GM21515 (cell line): Measurements from ENCODE around the gene NHS.
"Not testable (repeated sequence)": the region's sequence is repeated elsewhere in the genome, so short reads cannot be mapped to it uniquely, and the experiment has no call there.

Experiments
- ATAC-seq: cut with Tn5 transposase; IDR thresholded peaks from one replicate; pipeline ENCODE4 v1.9.1; 2021; ENCODE audit not compliant: unreplicated experiment

NHS gene

DNA sequence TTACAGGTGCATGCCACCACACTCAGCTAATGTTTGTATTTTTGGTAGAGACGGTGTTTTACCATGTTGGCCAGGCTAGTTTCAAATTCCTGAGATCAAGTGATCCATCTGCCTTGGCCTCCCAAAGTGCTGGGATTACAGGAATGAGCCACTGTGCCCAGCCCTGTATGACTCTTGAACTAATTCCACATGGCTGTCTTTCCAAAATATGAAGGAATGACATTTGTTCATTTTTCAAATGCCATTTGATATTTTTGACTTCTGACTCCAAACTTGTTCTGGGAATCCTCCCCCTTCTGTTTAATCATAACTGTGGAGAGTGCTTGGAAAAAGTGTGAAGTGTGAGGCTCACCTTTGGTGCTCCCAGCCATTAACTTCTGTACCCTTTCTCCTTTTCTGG lies 119.2 kb downstream of the NHS start:
- no peak for ATAC-seq

DNA sequence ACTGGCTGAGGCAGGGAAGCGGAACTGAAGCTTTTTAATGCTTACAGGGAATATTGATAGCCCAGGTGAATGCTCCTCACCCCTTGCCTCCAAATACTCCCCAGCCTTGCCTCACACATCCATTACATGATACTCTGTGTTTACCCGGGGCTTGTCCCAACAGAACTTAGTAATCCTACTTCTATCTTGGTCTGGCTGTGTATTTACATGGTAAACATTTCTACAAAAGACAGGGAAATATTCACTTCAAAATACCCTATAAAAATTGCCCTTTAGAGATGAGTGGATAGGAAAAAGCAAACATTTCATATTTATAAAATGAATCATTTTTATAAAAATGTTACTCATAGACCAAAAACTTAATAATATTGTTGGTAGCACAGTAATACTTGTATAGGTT lies 120.1 kb downstream of the NHS start:
- no peak for ATAC-seq

DNA sequence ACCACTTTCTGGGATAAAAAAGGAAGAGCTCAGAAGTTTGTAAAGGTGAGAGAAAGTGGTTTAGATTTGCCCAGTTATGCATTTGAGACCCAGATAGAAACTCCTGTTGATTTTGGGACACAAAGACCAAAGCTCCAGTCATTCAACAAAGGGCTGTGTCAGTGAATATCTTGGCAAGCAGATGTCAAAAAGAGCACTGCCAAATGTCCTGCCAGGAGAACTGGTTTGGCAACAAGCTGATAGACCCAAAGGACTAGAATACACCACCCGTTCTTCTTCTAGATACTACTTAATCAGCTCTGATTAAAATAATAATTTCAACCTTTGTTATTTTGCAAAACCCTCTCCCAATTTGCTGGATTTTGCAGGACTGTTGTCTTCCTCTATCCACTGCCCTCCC lies 121.4 kb downstream of the NHS start:
- ATAC-seq: no peak

DNA sequence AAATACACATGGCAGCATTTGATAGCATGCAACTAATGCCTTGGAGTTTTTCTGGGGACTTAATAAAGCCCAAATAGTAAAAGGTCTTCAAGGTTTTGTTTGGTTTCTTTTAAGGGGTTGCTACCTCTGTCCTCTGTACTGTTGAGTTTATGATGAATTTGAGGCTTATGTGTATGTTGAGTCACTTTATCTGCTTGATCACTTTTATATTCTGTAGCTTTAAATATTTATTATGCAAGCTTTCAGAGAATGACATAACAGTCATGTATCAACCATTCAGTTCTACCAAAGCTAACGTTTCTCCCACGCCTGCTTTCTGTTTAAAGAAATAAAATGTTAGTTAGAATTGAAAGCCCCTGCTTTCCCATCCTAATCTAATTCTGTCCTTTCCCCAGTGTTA lies 122.2 kb downstream of the NHS start:
- no peak for ATAC-seq

DNA sequence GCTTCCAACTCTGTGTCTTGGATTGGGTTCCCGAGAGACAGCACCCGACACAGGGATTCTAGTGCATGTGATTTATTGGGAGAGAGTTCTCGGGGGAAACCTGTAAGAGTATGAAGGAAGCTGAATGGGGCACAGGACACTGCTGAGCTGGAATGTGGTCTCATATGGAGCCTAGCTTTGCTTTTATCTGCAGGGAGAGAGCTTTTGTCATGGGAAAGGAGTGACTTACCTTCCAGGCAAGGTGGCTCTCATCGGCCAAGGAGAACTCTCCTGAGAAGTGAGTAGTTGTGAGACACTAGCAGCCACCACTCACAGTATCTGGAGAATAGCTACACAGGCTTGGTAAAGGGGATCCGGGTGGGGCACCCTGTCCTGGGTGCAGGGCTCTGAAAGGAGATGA lies 124.5 kb downstream of the NHS start:
- no peak for ATAC-seq

DNA sequence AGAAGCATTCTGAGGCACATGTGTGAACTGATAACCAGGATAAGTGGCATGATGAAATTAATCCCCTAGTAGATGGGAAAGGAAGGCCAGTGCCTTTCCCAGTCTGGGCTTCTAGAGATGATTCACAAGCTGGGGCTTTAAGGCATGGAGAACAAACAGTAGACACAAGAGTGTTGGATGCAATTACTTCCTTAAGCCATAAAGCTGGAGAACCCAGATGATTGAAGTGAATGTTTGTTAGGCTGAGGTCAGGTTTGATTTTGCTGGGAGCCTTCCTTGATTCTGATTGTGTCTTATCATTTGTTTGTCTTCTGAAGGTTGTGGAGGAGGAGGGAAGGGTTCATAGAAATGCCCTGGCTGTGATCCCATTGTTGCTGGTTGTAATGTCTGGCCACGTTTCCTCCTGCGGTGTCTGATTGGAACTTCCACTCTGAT lies 125.2 kb downstream of the NHS start:
- no peak for ATAC-seq

DNA sequence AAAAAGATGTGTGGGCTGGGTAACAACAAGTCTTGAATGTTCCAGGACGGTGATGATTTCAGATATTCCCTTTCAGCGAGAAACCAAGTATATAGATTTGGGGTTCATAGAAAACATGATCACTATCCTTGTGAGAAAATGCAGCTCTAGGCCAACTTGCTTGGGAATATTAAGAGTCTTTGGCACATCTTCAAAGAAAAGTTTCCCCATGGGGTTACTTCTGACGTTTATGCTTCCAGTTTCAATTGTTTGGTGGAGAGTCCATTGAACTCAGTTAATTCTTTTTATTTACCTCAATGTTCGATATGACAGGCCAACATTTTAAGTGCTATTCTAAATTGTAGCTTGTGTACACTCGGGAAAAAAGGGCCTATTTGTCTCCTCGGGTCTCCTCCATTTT lies 126.7 kb downstream of the NHS start:
- no peak for ATAC-seq

DNA sequence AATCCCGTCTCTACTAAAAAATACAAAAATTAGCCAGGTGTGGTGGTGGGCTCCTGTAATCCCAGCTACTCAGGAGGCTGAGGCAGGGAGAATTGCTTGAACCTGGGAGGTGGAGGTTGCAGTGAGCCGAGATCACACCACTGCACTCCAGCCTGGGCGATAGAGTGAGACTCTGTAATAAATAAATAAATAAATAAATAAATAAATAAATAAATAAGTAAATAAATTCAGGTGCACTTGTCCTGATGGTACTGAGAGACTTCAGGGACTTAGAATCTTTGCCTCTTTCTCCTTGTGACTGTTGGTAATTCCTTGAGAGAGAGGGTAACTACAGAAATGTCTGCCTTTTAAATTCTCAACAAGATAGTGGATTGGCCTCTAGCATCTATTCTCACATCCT lies 131.4 kb downstream of the NHS start:
- ATAC-seq: not testable (repeated sequence)

DNA sequence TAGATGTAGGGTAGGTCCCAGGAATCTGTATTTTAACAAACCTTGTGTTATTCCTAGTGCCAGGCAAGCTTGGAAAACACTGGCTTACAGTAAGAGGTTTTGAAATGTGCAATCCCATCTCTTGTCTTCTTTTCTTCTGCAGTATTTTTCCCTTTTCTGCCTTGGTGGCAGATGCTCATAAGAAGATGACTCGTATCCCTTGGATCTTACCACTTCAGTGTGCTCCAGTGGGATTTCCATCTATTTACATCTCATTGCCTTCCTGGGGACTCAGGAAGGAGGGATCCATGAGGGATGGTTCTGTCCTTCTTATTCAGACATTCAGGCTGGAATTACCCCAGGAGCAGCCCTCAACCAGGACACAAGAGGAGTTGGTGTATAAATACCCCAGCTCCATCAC lies 136.6 kb downstream of the NHS start:
- ATAC-seq: no peak

DNA sequence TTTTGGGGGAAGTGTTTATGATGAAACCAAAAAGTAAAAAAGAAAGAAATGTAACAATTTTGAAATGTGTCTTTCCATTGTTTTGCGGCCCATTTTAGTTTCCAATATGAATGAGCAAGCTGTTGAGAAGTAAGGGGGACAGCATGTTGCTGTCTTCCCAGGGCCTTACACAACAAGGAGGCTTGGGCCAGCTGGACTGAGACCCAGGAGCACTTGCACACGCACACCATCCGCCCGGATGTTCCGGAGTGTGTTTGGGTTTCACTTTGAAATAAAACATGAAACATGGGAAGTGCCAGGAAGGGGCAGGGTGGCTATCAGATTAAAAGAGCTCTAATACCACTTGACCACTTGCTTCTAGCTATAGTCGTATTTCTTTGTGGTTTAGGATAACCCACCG lies 144.4 kb downstream of the NHS start:
- no peak for ATAC-seq

DNA sequence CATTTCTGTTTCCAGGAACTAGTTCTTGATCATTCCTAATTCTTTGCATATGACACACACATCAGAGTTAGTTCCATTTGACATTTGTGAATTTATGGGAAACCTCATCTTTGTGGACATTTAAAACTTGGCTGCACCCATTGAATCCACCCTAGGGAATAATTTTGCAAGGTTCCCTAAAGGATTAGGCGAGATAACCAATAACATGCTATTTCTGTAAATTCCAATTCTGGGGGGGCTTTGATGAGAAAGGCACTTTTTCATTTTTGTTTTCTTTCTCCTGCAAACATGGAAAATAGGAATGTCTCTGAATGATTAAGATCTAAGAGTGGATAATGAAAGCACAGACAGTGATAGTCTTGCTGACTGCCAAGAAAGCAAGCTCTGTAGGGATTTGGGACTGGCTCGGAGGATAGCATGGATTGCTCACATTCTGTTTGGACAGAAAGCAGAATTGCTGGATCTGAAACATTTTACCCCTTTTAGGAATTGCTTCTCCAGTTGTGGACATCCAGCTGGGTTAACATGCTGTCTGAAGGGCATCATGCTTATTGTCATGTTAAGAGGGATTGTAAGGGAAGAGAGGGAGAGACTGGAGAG lies 145.1 kb downstream of the NHS start:
- no peak for ATAC-seq

DNA sequence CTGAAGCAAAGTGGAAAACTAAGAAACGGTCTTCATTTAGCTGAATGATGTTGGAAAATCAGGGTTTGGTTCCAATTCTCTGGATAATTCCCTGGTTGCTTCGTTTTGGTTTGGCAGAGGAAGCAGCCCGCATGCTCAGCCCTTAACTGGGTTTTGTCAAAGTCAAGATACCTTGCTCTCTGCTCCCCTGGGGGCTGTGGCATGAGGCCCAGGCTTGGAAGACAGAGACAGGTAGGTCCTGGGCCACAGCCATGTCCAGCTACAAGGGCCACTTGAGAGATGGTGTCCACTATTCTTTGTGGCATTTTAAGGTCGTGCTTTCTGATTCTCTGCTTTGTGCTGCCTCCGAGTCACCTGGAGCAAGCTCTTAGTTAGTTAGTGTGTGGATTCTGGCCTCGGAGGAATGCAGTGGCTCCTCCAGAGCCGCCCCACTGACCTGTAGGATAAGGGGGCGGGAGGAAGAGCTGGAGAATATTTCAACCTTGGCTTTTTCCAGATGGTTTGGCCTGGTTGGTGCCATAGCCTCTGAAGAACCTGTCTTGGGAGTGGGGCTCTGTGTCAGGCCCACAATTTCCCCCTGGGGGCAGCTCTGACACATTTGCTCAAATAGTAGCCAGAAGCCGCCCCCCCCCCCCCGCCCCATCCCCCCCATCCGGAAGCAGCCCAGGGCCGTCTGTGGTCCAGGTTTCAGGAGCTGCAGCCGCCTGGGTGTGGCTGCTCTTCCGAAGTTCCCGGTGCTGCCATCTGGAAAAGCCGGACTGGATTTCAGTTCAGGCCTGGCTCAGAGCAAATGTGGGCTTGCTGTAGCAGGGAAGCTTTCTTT lies 147.1 kb downstream of the NHS start:
- no peak for ATAC-seq

DNA sequence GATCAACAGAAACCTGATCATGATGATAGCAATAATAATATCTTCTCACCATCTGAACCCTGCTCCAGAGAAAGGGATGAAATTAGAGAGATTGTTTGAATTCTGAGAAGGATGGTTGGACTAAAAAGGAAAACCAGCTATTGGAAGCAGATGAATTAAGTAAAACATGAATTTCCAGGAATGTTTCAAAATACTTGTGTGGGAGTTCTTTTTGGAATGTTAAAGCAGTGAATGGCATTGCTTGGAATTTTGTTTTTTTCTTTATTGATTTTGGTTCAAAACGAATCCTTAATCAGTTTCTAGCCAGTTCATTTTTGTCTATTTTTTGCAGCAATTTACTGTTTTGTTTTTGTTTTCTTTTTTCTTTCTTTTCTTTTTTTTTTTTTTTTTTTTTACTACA lies 150.3 kb downstream of the NHS start:
- no peak for ATAC-seq

DNA sequence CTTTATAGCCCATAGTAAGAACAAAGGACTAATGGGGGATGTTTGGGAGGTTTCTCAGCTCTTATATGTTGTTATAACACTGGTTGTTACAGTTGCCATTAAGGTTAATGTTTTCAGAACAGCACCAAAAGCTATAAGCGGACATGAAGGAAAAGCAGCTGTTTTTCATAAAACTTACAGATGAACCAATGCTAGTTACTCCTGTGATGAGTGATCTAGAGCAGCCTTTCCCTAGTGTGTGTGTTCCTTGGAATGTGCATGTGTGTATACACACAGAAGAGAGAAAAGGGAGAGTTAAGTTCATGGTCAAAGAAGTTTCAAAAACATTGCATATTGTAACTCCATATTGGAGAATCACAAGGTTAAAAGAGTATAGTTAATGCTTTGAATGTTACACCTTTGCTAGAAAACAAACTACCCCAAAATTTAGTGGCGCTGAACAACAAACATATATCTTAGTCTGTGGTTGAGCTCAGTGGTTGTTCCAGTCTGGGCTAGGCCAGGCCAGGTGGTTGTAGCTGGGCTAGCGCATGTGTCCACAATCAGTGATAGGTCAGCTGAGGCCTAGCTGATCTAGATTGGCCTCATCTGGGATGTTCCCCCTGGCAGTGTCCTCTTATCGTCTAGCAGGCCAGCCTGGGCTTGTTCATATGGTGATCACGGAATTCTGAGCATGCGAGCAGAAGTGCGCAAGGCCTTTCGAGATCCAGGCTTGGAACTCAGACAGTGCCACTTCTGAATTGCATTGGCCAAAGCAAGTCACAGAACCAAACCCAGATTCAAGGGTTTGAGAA lies 151.0 kb downstream of the NHS start:
- no peak for ATAC-seq

DNA sequence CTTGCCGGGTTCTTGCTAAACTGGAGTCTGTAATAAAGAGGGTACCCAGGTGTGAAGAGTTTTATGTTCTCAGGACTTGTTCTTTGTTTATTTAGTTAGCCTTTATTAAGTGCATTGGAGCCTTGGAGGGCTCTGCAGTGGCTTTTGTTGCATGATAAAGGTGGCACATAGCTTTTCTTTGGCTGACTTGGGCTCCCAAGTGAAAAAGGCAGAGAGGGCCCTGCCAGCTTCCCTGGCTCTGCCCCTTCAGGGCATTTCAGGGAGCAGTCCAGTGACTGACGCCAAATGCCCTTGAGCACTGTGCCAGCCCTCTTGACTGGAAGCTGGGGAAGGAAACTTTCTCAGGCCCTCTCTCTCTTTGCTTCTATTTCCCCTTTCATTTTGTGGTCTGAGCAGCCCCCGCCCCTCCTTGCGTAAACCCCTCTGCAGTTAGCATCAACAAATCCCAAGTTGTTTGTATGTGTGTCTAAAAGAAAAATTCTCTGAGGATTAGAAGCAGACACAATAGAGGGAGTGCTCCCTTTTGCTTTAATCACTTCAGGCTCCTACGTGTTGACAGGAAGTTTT lies 152.2 kb downstream of the NHS start:
- ATAC-seq: no peak

DNA sequence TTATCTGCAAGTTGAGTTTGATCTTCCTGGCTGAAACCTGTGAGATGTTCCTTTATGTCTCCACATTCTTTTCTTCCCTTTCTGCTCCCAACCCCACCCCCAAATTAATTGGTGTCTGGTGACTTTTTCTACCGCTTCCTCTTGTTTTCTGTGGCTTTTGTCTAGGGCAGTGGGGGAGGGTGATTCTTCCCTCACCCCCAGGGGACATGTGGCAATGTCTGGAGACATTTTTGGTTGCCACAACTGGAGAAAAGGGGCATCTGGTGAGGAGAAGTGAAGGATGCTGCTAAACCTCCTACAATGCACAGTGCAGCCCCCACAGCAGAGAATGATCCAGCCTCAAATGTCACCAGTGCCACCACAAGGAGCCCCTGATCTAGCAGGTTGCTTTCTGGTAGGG lies 152.9 kb downstream of the NHS start:
- ATAC-seq: no peak

DNA sequence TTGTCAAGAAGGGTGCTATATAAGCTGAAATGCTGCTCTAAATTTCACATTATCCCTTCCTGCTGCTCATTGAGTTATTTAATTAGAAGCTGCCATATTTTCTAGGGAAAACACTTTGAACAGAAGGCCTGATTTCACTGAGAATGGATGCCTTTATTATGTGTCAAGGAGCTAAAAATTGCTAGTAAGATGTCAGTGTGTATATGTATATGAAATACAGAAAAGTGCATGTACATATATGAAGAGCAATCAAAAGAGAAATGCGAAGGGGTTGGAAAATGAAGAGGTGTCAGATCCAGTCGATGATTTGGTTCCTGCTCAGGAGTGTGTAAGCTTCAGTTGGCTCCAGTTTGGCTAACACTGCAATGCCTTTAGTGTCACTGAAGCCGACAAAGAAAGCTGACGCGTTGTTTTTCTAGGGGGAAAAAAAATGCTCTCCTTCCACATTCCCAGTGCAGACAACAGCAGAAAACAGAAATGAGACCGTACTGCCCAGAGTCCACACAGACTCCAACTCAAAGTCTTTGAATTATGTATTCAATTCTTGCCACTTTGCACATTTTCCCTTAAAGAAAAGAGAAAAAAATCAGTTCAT lies 154.2 kb downstream of the NHS start:
- no peak for ATAC-seq

DNA sequence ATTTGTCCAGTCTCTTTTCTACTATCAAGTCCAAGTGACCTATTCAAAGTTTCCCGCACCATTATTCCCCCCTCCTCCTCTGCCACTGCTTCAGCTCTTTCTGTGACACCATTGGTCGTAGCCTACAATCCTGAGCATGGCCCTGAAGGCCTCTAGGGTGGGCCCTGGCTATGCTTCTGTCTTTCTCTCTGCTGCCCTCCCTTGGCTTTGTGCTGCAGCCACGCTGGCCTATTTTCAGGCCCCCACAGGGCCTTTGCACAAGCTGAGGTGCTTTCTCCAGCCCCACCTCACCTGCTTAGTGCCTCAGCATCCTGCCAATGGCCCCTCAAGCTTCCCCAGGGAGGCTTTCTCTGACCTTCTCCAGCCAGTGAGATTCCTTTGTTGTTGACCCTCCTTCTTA lies 156.5 kb downstream of the NHS start:
- ATAC-seq: no peak

DNA sequence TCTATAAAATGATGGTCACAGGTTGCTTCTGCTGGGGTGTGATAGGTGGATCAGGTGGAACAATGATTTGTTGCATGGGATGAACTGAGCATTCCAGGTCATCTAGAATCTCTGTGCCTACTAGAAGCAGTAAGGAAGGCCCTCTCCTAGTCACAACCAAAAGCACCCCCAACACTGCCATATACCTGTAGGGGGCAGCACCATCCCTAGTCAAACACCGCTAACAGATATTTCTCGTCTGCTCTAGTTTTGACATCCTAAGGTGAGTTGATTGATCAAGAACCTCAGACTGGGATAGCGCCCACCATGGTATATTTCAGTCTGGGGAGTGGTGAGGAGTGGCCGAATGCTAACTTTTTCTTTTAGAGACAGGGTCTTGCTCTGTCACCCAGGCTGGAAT lies 160.2 kb downstream of the NHS start:
- peak; percentile 59 for ATAC-seq

DNA sequence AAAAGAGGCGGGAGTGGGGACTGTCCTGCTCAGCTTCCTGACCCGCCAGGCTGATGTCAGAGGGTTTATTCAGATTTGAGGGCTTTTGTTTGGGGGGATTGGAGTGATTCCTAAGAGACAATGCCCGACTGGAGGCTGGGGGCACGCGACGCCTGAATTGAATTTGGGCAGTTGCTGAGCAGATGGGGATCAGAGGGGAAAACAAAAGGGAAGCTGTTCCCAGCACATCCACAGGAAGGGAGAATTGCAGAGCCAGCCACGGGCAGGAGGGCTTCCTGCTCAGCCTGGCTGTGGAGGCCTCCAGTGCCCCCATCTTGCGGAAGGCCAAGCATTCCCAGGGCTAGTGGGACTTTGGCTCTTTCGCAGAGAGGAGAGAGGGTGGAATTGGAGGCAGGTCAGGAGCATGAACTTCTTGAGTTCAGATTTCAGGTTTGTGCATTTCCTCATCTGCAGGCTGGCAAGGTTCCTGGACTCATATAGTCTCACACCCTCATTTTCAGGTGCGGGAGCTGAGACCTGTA lies 162.8 kb downstream of the NHS start:
- no peak for ATAC-seq

DNA sequence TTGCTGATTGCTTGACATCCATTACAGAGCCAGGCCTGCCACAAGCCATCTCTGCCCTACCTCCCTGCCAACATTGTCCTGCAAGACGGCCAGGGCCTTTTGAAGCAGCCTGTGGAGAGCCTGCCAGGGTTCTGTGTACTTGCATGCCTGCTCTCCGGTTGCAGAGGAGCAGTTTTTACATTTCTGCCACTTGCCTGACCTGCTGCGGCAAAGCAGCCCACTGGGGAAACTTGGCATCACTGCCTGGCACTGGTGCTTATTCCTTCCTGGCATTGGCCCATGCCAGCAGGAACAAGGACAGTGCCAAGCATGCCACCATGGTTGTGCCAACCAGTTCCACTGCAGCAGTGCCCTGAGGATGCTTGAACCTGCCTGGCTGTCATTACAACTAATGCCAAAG lies 167.1 kb downstream of the NHS start:
- ATAC-seq: no peak
